ENCODE data around the gene SLC16A12. TPM values are rescaled to one million over a fixed set of nuclear protein-coding genes. Genes with fewer than 3 reads are reported as not detected.
A peak's percentile ranks its signal among the peaks of the same experiment; 100 is the strongest.

Gene SLC16A12
- total RNA-seq, 1 experiment from 2014 or later: 10.9 TPM

GRCh38 chr10:89524279-89524678 lies 11.1 kb downstream of the SLC16A12 start:
- Mint-ChIP-seq H3K4me3 (no peak overlapping the region), H3K27me3 (ENCODE audit: low read depth) (no peaks in the 10 kb centered on the region; the same call in 1 of the 2 replicates), H3K4me1 (peaks cover 9% of the 10 kb centered on the region), H3K27ac (0 out of 2 replicates have a peak overlapping the region, but pooled peaks have one; percentile 32), H3K9me3 (no peaks in the 10 kb centered on the region), H3K36me3 (no peaks in the 10 kb centered on the region)
- CTCF ChIA-PET: no interaction called here
- ATAC-seq (no peak), DNase-seq (ENCODE audit: low spot score) (no peak)
- no peak for TF ChIP-seq CDX4 (CRISPR knock-in tag; IDR thresholded peaks at IDR 0.05; ENCODE audit: borderline replicate concordance)
- TF ChIP-seq, protein P1, sequence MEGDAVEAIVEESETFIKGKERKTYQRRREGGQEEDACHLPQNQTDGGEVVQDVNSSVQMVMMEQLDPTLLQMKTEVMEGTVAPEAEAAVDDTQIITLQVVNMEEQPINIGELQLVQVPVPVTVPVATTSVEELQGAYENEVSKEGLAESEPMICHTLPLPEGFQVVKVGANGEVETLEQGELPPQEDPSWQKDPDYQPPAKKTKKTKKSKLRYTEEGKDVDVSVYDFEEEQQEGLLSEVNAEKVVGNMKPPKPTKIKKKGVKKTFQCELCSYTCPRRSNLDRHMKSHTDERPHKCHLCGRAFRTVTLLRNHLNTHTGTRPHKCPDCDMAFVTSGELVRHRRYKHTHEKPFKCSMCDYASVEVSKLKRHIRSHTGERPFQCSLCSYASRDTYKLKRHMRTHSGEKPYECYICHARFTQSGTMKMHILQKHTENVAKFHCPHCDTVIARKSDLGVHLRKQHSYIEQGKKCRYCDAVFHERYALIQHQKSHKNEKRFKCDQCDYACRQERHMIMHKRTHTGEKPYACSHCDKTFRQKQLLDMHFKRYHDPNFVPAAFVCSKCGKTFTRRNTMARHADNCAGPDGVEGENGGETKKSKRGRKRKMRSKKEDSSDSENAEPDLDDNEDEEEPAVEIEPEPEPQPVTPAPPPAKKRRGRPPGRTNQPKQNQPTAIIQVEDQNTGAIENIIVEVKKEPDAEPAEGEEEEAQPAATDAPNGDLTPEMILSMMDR (IDR thresholded peaks at IDR 0.05): no peak
- no peak for TF ChIP-seq TCF7 (CRISPR knock-in tag; IDR thresholded peaks at IDR 0.05; ENCODE audit: low read depth)
- TF ChIP-seq KAT7 (CRISPR knock-in tag; IDR thresholded peaks at IDR 0.05; ENCODE audit: borderline replicate concordance): no peak
- no peak for TF ChIP-seq ZNF121 (CRISPR knock-in tag; IDR thresholded peaks at IDR 0.05)
- TF ChIP-seq ZBTB21 (CRISPR knock-in tag; IDR thresholded peaks at IDR 0.05; ENCODE audit: borderline replicate concordance): no peak
- no peak for TF ChIP-seq NR1H2 (CRISPR knock-in tag; IDR thresholded peaks at IDR 0.05)
- POLR2A ChIA-PET: no interaction called here

- DNase-seq (ENCODE audit: low spot score) (no peak), ATAC-seq (no peak)
- CTCF ChIA-PET: interaction anchor here (1.0 kb wide), 1 partner anchor 12 kb away, joined by 6 read pairs; the partner anchor contains the start of gene SLC16A12
- TF ChIP-seq ZBTB21 (CRISPR knock-in tag; IDR thresholded peaks at IDR 0.05; ENCODE audit: borderline replicate concordance) (no peak), SP1 (CRISPR knock-in tag; conservative IDR thresholded peaks at IDR 0.05) (no peak), ESRRA (CRISPR knock-in tag; IDR thresholded peaks at IDR 0.05; ENCODE audit: borderline replicate concordance) (no peak), ZNF138 (CRISPR knock-in tag; conservative IDR thresholded peaks at IDR 0.05) (no peak), CREB1 (CRISPR knock-in tag; IDR thresholded peaks at IDR 0.05) (no peak), ZNF671 (CRISPR knock-in tag; IDR thresholded peaks at IDR 0.05) (no peak), NR1H2 (CRISPR knock-in tag; IDR thresholded peaks at IDR 0.05) (no peak)
- TF ChIP-seq, protein P2, sequence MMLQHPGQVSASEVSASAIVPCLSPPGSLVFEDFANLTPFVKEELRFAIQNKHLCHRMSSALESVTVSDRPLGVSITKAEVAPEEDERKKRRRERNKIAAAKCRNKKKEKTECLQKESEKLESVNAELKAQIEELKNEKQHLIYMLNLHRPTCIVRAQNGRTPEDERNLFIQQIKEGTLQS (CRISPR knock-in tag; conservative IDR thresholded peaks at IDR 0.05): no peak
- TF ChIP-seq, protein P3, sequence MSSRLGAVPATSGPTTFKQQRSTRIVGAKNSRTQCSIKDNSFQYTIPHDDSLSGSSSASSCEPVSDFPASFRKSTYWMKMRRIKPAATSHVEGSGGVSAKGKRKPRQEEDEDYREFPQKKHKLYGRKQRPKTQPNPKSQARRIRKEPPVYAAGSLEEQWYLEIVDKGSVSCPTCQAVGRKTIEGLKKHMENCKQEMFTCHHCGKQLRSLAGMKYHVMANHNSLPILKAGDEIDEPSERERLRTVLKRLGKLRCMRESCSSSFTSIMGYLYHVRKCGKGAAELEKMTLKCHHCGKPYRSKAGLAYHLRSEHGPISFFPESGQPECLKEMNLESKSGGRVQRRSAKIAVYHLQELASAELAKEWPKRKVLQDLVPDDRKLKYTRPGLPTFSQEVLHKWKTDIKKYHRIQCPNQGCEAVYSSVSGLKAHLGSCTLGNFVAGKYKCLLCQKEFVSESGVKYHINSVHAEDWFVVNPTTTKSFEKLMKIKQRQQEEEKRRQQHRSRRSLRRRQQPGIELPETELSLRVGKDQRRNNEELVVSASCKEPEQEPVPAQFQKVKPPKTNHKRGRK (CRISPR knock-in tag; IDR thresholded peaks at IDR 0.05; ENCODE audit: borderline replicate concordance): no peak
- no peak overlapping the region for H3K27ac Mint-ChIP-seq
- POLR2A ChIA-PET: no interaction called here
- no peaks in the 10 kb centered on the region for H3K9me3 Mint-ChIP-seq
- peaks cover 9% of the 10 kb centered on the region for H3K4me1 Mint-ChIP-seq
- H3K4me3 Mint-ChIP-seq: no peak overlapping the region
- no peaks in the 10 kb centered on the region for H3K36me3 Mint-ChIP-seq
- no peaks in the 10 kb centered on the region; the same call in 1 of the 2 replicates for H3K27me3 Mint-ChIP-seq (ENCODE audit: low read depth)
Observed at GRCh38 chr10:89523274-89523673, 12.1 kb downstream of the SLC16A12 start.

GRCh38 chr10:89522463-89522862 lies 12.9 kb downstream of the SLC16A12 start:
- Mint-ChIP-seq H3K27me3 (ENCODE audit: low read depth) (no peaks in the 10 kb centered on the region; the same call in 1 of the 2 replicates), H3K9me3 (no peaks in the 10 kb centered on the region), H3K4me1 (peaks cover 9% of the 10 kb centered on the region), H3K27ac (no peak overlapping the region), H3K4me3 (no peak overlapping the region), H3K36me3 (no peaks in the 10 kb centered on the region)
- POLR2A ChIA-PET: no interaction called here
- CTCF ChIA-PET: no interaction called here
- DNase-seq (ENCODE audit: low spot score) (no peak), ATAC-seq (no peak)
- TF ChIP-seq ELF4 (CRISPR knock-in tag; IDR thresholded peaks at IDR 0.05; ENCODE audit: low read depth) (no peak), AR (CRISPR knock-in tag; IDR thresholded peaks at IDR 0.05) (no peak), ZNF671 (CRISPR knock-in tag; IDR thresholded peaks at IDR 0.05) (no peak), JUN (CRISPR knock-in tag; IDR thresholded peaks at IDR 0.05) (no peak)
- TF ChIP-seq, protein P4, sequence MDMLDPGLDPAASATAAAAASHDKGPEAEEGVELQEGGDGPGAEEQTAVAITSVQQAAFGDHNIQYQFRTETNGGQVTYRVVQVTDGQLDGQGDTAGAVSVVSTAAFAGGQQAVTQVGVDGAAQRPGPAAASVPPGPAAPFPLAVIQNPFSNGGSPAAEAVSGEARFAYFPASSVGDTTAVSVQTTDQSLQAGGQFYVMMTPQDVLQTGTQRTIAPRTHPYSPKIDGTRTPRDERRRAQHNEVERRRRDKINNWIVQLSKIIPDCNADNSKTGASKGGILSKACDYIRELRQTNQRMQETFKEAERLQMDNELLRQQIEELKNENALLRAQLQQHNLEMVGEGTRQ (CRISPR knock-in tag; IDR thresholded peaks at IDR 0.05): no peak
- TF ChIP-seq, protein P5, sequence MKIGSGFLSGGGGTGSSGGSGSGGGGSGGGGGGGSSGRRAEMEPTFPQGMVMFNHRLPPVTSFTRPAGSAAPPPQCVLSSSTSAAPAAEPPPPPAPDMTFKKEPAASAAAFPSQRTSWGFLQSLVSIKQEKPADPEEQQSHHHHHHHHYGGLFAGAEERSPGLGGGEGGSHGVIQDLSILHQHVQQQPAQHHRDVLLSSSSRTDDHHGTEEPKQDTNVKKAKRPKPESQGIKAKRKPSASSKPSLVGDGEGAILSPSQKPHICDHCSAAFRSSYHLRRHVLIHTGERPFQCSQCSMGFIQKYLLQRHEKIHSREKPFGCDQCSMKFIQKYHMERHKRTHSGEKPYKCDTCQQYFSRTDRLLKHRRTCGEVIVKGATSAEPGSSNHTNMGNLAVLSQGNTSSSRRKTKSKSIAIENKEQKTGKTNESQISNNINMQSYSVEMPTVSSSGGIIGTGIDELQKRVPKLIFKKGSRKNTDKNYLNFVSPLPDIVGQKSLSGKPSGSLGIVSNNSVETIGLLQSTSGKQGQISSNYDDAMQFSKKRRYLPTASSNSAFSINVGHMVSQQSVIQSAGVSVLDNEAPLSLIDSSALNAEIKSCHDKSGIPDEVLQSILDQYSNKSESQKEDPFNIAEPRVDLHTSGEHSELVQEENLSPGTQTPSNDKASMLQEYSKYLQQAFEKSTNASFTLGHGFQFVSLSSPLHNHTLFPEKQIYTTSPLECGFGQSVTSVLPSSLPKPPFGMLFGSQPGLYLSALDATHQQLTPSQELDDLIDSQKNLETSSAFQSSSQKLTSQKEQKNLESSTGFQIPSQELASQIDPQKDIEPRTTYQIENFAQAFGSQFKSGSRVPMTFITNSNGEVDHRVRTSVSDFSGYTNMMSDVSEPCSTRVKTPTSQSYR (CRISPR knock-in tag; IDR thresholded peaks at IDR 0.05): no peak
- TF ChIP-seq, protein P3 (CRISPR knock-in tag; IDR thresholded peaks at IDR 0.05; ENCODE audit: borderline replicate concordance): no peak
